Liver (tissue), 3 donors: Measurements from ENCODE around the gene MUC21.

Experiments
- CTCF ChIP-seq: fragments of 150-350 bp; IDR thresholded peaks from 2 replicates; pipeline ENCODE4 v1.5.1; 2017; ENCODE audit warnings: improper control_type of control experiment, low read depth, low read length; ENCODE audit not compliant: missing input control
- EGR1 ChIP-seq, 2 donors: IDR thresholded peaks; 2 replicates each; pipeline ENCODE4 v1.6.1; 2016 to 2018; ENCODE audit warnings: antibody characterized with exemption in 2 of 2, low read depth in 2 of 2
- MAX ChIP-seq: IDR thresholded peaks from 2 replicates; pipeline ENCODE4 v1.6.1; 2016; ENCODE audit warnings: antibody characterized with exemption
- REST ChIP-seq: IDR thresholded peaks from 2 replicates; pipeline ENCODE4 v1.6.1; 2016; ENCODE audit warnings: antibody characterized with exemption, mild to moderate bottlenecking
- TAF1 ChIP-seq: conservative IDR thresholded peaks from 2 replicates; pipeline ENCODE4 v1.6.1; 2016; ENCODE audit warnings: antibody characterized with exemption, mild to moderate bottlenecking
- donor health status: healthy.
- donor health status: healthy.

- TF ChIP-seq CTCF (peak; percentile 28), TAF1 (no peak), EGR1 (IDR thresholded peaks at IDR 0.05; ENCODE audit: low read depth in 2 of 2) (no peak), MAX (no peak), REST (no peak)
Measured at GRCh38 chr6:30981942-30982772, 1.4 kb upstream of the MUC21 start.
